Ecto neural progenitor cell (in vitro differentiated cells): ENCODE measurements around the gene IRF5.
A peak's percentile ranks its signal among the peaks of the same experiment; 100 is the strongest.

Source experiments
- DNase-seq: peaks from one replicate; pipeline ENCODE4 v3.0.0-alpha.2; 2018; ENCODE audit warnings: low spot score

IRF5 gene

DNA sequence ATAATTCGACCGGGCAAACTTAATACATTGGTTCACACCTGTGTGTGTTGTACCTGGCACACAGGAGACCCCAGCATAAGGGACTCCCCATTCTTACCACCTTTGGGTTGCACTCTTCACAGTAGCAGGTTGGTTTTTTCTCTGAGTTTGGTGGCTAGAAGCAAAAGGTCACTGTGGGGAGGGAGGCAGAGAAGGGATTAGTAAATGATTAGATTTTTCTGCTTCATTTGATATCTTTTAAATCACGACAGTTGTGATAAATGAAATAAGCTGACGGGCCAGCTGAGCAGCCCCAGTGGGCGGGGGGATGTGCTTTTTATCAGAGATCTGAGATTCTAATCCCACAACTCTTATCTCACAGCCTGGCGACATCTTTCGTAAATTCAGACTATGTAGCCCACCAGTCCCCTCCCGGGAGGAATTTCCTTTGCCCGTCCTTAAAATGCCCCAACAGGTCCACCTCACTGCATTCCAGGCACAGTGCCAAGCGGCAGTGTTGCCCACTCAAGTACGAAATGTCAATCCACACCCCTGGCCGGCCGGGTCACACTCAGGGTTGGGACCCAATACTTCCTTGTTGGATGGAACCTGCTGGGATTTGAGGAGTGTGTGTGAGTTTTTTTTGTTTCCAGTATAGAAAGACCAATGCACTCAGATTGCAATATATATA lies 16.7 kb upstream of the IRF5 start:
- peak; percentile 37 for DNase-seq

DNA sequence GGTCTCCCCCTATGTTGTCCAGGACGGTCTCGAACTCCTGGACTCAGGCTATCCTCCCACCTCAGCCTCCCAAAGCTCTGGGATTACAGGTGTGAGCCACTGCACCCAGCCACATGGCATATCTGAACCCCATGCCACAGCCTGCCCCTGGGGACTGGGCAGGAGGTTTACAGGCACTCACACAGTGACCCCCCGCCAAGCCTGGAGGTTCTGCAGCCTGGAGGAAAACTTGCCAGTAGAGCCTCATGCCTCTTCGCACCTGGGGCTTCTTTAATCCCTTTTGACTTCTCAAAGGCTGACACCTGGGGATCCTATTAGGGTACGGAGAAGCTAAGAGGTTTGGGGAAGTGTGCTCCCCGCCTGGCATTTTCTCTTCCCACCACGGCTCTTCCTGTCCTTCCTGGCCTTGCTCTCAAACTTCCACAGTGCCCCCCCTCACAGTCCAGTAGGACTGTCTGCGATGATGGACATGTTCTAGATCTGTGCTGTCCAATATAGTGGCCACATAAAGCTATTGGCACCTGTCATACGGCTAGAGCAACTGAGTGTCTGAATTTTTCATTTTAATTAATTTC lies 15.8 kb upstream of the IRF5 start:
- DNase-seq = no peak

DNA sequence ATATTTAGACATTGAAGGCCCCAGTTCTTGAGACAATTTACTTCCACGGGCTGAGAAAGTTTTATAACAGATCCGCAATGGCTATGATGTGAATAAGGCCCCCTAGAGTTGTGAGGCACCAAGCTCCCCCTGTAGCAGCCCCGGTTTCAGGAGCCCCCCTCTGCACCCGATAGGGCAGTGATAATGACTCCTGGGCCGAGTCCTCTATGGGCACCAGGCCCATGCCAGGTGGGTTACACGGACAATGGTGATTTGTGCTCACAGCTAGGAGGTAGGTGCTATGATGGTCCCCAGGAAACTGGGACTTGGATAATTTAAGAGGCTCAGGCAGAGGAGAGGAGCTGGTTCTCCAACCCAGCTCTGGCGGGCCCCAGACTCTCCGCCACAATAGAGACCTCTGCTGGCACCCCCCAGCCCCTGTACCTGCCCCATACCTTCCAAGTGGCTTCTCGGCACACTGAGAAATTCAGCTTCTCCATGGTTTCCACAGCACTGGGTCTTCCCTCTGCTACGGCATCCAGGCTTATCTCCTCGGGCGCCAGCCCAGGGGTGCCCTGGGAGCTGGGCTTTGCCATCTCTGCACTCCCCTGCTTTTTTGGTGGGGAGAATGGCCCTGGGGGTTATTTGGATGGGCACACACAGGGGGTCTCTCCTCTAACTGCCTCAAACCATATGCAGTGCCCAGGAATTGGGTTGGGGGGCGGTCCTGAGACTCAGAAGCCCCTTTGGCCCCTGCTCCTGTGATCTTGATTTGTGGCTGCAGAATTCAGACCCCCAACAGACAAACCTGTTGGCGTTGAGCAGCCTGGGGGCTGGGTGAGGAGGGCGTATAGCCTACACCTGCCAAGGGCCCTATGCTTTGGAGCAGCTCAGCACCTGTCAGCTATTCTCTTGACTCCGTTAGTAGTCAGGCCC lies 15.0 kb upstream of the IRF5 start:
- peak; percentile 41 for DNase-seq

DNA sequence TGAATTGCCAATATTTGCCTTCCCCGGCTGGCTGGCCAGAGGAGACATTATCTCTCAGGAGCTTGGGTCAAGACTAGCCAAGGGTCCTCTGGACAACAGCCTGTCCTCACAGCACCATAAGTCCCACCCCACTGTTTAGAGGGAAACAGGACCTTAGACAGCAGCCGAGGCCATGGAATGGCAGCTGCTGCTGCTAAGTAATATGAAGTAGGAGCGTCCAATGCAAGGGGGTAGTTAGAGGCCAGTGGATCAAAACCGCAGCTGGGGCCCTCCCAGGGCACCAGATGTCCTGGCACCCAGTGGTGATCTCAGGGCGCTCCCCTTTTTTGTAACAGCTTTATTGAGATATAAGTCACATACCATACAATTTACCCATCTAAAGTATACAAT lies 14.3 kb upstream of the IRF5 start:
- DNase-seq = no peak

DNA sequence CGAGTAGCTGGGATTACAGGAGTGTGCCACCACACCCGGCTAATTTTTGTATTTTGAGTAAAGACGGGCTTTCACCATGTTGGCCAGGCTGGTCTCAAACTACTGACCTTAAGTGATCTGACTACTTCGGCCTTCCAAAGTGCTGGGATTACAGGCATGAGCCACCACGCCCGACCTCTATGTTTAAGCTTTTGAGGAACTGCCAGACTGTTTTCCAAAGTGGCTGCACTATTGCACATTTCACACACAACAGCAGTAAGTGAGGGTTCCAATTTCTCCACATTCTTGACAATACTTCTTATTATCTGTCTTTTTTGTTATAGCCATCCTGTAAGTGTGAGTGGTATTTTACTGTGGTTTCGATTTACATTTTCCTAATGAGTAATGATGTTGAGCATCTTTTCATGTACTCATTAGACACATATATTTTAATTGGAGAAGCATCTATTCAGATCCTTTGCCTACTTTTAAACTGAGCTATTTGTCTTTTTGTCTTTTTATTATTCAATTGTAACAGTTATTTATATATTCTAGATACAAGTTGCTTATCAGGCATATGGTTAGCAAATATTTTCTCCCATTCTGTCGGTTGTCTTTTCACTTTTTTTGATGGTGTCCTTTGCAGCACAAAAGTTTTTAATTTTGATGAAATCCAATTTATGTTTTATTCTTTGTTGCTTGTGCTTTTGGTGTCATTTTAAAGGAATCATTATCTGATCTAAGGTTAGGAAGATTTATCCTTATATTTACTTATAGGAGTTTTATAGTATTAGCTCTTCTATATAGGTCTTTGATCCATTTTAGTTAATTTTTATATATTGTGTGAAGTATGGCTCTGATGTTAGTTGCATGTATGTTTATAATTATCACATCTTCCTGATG lies 12.8 kb upstream of the IRF5 start:
- no peak for DNase-seq

DNA sequence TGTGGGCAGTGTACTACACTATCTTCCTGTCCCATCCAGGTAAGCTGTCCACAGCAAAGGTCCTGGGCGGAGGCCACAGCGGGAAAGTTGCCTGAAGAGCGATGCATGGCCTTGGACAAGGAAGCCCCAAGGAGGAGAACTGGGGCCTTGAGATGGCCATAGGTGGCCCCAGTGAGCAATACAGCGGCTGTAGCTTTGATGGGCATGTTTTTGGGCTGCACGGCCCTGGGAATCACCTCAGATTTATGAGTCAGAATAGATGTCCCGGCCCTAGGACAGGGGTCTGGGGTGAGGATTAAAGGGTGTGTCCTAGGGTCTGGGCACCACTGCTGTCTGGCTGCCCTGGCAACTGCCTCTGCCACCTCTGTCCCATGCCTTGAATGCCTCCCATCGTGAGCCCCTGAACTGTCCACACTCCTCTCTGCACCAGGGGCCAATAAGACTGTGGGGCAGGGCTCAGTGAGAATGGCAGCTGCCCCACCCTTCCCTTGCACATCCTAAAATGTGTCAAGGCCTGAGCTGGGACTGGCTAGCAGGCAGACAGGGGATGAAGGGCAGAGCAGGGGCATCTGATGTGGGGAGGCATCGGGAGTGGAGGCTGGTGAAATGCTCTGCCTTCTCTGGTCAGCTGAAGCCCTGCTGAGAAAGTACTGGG lies 9.4 kb upstream of the IRF5 start:
- DNase-seq = no peak

DNA sequence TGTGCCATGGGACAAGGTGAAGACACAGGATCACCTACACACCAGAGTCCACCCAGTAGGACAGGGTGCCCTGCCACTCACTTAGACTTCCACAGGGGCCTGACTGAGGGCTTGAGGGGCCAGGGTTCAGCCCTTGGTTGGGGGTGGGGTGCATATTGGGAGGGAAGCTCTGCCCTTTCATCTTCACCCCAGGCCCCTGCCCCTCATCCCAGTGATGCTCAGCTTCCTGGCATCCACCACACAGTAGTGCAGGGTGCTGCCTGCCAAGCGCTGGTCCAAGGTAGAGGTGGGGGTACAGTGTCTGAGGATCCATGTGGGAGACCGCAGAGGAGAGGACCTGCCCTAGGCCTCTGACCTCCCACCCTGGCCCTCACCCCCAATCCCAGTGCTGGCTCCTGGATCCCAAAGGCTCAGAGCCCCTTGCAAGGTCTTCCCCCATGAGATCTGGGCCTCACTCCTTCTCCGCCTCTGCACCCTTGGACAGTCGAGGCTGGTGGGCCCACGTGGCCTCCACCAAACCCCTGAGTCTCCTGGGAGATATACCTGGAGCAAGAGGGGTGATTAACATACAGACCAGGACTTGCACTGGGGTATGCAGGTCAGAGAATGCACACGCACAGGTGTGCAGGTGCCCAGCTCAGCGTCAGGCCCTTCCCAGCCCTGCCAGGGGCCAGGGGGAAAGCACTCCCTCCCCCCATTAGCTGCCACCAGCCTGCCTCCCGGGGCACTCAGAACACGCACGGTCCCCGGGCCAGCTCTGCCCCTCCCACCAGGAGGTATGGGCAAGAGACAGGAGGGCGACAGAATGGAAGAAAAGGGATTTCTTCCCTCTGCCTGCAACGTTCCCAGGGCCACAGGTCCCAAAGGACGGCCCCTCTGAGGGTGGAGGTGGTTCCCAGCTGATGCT lies 8.6 kb upstream of the IRF5 start:
- no peak for DNase-seq

DNA sequence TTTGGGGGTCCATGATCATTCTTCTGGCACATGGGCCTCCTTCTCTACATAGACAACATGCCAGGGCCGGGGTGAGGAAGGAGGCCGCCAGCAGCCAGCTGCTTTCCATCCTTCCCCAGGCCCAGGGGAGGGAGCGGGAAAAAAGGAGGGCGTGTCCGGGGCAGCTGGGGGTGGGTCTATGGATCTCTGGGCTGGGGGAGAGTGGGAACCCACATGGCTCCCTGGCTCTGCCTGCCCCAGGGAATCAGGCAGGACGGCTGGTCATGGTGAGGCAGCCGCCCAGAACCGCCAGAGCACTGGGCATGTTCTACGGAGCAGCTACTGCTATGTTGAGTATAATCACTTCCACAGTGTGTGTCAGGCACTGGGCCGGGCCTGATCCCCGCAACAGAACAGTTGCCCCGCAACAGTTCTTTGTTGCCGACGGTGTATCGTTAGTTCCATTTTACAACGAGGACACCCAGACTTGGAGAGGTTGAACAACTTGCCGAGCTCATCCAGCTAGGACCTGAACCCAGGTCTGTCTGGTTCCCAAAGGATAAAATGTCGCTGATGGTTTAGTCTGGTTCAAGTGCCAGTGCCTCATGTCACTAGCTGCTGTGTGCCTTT lies 6.4 kb upstream of the IRF5 start:
- no peak for DNase-seq

DNA sequence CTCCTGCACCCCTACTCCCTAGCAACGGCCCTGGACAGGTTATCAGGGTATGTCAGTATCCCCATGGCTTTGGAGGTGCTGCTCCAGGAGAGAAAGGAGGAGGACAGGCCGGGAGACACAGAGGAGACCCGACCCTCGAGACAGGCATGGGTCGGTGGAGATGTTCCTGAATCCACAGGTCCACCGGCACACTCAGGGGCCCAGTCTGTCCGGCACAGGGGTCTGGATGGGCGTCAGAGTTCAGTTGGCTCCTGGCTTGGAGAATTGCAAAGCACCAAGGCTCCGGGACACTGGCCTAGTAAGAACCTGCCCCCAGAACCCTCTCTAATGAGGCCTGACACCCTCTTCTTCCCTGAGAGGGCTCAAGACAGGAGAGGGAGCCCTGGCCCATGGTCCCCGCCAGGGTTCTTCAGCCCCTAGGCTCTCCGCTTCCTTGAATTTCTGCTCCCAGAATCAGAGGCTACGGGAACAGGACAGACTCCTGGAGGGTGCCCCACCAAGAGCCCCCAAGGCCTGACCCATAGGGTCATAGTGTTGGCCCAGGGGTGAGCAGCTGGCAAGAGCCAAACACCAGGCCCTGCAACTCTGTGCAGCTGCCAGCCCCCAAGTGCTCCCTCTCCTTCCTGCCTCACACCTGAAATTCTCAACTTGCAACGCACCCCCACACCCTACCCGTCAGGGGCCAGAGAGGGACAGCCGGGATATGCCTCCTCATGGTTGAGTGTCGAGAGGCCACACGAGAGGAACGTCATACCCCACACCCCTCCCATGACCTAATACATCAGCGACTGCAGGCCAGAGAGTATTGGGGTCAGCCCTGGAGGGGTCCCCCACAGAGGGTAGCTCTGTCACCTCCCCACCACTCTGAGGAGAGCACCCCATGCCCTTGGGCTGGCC lies 5.5 kb upstream of the IRF5 start:
- DNase-seq = no peak

DNA sequence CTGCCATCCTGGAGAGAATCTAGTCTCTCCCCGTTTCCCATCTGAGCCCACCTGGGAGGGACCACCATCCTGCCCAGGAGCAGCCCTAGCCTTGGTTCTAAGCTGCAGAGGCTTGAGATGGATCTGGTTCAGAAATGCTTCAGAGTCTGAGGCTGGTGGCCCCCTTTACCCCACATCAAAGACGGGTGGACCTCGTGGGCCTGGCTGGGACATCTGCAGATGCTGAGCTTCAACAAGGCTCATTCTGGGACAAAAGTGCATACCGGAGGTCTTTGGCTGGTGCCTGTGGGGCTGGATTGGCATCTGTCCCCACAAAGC lies 4.9 kb upstream of the IRF5 start:
- no peak for DNase-seq

DNA sequence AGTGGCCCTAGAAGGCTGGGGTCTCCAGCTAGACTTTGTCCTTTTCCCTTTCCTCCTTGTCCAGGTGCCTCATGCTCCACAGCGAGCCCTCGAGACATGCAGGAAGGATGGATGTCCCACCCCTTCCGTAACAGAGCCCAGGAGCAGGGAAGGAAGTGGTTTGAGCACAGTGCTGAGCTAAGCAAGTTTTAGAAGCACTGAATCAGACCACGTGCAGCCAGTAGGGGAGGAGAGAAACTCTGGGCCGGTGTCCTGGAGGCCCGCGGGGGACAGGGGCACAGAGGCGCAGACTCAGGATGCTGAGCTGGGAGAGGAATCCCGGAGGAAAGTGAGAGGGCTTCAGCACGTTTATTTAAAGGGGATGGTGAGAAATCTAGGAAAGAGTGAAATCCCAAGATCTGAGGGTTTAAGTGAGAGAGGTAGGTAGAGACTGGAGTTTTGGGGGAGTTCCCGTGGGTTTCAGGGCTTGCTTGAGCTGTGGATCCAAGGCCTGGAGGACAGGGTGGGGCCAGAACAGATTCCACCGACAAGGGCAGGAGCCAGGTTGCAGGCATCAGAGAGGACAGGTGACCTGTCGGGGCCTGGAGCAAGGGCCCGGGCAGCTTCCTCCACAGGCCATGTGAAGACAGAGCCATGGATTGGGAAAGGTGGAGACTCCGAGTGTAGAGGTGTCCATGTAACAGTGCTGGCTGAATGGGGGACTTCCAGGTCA lies 4.4 kb upstream of the IRF5 start:
- no peak for DNase-seq

DNA sequence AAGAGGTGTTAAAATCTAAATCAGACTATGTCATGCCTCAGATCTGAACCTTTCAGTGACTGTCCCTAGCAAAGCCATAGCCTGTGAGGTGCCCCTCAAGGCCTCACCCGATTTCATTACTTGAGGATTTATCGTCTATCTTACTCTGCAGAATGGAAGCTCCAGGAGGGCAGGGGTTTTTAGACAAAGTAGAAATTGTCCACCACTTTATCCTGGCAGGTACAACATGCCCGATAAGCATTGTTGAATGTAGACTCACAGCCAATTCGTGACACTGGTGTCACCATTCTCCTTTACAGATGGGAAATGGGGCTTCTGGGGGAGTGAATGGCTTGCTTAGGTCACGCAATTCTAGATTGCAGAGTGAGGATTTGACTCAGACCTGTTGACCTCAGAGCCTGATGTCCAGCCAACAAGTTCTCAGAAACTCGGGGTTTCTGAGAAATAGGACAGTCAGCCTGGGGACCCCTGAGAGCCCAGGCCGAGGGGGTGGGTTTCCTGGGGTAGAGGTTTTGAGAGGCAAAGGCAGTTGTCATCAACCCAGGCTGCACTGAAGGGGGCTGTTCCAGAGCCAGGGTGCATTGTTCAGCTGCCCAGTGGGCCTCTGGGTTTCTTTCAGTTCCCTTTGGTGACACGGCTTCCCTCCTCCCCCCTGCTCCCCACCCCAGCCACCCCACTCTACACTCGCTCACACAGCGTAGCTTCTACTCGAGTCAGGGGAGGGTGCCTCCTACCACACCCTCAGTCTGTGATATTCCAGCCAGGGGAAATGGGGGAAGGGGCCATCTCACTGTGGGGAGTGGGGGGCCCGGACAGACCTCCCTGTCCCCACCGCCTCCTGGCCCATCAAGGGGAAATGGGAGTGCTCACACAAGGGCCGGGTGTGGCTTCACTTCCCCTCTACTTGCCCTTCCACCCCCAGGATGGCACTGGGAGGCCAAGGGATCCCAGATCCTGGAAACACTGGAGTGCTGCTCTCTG lies 3.1 kb upstream of the IRF5 start:
- no peak for DNase-seq

DNA sequence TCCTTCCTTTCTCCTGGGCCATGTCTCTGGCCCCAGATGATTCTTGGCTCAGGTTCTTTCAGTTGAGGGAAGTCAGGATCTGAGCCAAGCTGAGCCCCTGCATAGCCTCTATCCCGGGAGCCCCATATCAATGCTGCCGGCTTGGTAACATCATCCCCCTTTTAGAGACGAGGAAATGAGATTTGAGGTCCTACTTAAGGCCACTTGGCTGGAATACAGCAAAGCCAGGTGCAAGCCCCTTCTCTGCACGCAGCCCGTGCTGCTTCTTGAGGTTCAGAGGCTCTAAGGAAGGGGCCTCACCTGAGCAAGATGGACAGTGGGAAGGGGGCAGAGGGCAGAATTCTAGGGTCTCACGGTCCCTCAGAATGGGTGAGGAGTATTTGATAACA lies 2.4 kb upstream of the IRF5 start:
- no peak for DNase-seq

DNA sequence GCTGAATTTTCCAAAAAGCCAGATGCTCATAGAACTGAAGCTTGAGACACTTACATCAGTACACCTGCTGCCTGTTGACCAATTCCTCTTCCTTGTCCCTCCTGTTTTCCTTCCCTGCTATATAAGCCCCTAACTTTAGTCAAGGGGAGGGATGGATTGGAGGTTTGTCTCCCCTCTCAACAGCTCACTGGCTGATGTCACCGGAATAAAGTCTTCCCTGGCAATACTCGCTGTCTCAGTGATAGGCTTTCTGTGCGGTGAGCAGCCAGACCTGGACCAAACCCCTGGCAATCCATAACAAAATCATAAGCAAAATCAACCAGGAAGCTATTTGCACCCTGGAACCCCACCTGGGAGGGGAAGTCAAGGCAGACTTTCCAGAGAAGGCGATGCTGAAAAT lies 929 bp upstream of the IRF5 start:
- no peak for DNase-seq

DNA sequence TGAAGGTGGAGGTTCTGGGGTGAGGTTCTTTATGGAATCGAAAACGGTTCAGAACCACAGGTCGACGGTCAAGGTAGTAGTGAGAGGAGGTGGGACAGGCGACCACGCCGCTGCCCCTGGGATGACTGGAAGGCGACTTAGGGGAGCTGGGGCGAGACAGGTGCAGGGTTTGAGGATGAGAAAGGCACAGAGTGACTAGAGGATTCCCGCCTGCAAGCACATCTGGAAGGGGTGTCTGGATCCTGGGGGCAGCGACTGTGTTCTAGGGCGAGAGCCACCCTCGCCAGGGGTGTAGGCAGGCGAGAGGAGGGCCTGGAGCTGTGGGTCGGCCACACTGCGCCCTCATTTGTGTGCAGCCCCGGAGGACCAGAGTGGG lies 468 bp upstream of the IRF5 start:
- no peak for DNase-seq

DNA sequence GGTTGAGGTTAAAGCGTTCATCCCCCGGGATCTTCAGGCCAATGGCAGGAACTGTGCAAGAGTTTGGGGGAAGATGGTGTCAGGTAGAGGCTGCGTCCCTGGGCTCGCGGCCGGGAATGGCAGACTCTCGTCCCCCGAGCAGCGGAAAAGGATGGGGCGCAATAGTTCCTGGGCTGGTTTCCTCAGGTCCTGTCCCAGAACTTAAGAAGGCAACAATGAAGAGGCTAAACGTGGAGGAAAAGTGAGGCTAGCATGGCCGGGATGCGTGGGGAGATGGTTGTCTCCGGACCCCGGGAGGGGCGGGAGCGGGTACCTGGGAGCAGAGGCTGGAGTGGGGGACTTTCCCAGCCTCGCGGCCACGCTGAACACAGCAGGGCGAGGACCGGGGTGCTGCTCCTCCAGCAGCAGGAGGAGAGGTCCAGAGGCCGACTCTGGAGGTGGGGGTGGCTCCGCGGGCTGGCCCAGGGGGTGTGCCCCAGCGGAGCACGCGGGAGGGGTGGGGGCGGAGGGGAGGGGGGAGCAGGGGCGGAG lies 882 bp downstream of the IRF5 start:
- no peak for DNase-seq
